ENCODE results near the gene KIAA1217.
"Not testable (repeated sequence)": the region's sequence is repeated elsewhere in the genome, so short reads cannot be mapped to it uniquely, and the experiment has no call there.

KIAA1217 gene

DNA sequence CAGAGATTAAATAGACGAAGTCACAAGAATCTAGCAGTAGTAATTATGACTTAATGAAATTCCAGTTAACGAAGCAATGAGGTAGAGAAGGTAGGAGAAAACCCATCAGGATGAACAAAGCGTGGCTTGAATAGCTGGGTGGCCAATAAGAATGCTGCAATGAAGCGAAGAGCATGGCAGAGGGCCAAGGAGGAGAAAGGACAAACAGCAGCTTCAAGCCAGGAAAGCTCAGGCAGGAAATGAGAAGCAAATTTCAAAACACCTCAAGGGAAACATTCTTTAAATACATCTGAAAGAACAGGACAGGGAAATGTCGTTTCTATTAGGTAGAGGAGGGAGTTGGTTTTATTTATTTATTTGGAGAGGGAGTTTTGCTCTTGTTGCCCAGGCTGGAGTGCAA is 122.5 kb downstream of the KIAA1217 start:
- TF ChIP-seq, protein P1, sequence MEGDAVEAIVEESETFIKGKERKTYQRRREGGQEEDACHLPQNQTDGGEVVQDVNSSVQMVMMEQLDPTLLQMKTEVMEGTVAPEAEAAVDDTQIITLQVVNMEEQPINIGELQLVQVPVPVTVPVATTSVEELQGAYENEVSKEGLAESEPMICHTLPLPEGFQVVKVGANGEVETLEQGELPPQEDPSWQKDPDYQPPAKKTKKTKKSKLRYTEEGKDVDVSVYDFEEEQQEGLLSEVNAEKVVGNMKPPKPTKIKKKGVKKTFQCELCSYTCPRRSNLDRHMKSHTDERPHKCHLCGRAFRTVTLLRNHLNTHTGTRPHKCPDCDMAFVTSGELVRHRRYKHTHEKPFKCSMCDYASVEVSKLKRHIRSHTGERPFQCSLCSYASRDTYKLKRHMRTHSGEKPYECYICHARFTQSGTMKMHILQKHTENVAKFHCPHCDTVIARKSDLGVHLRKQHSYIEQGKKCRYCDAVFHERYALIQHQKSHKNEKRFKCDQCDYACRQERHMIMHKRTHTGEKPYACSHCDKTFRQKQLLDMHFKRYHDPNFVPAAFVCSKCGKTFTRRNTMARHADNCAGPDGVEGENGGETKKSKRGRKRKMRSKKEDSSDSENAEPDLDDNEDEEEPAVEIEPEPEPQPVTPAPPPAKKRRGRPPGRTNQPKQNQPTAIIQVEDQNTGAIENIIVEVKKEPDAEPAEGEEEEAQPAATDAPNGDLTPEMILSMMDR (IDR thresholded peaks at IDR 0.05; ENCODE audit: borderline replicate concordance, control extremely low read depth, extremely low read depth, insufficient read depth, missing control alignments): no peak
- DNase-seq (ENCODE audit: low spot score): no peak
- in situ Hi-C loops (cut with MboI; ENCODE audit: low sequenced_read_pairs, unreplicated experiment): no loop called here

DNA sequence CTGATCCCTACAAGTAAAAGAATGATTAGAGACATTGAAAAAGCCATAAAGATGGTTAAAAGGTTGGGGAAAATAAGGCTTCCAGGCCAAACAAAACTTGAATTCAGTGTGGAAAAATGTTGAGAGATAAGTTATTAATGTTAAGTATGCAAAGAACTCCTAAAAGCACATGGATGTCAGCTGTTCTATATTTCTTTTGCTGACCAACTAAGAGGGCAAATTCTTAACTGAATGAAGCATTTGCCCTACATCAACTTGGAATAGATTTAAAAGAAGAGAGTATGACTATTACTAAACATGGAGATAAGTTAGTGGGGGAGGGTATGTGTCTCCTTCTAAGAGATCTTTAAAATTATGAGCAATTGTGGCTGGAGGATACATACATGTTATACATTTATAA is 124.8 kb downstream of the KIAA1217 start:
- no peak for DNase-seq (ENCODE audit: low spot score)
- TF ChIP-seq, protein P1 (IDR thresholded peaks at IDR 0.05; ENCODE audit: borderline replicate concordance, control extremely low read depth, extremely low read depth, insufficient read depth, missing control alignments): no peak
- in situ Hi-C loops (cut with MboI; ENCODE audit: low sequenced_read_pairs, unreplicated experiment): no loop called here

DNA sequence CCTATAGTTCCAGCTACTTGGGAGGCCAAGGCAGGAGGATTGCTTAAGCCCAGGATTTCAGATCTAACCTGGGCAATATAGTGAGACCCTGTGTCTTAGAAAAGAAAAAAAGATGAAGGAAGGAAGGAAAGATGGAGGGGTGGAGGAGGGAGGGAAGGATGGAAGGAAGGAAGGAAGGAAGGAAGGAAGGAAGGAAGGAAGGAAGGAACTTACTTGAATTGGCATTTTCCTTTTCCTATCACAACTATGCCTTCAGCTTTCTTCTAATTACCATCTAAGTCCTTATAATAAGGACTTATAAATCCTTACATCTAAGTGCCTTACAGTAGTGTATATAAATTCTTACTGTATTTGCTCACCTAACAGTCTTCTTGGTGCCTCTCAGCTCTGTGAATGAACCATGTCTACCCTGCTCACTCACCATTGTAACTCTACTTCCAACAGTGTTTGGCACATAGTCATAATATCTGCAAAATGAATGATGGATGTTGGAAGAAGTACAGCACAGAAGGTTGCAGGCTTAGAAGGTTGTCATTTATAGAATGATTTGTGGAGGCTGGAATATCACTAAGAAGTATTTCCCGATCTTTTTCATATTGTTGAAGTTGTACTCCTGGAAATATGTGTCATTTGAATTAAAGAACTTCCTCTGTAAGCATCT is 125.5 kb downstream of the KIAA1217 start:
- in situ Hi-C loops (cut with MboI; ENCODE audit: low sequenced_read_pairs, unreplicated experiment): no loop called here
- no peak for DNase-seq (ENCODE audit: low spot score)

GRCh38 chr10:24337723-24338122 is 128.8 kb downstream of the KIAA1217 start:
- DNase-seq (ENCODE audit: low spot score); in situ Hi-C loops (cut with MboI; ENCODE audit: low sequenced_read_pairs, unreplicated experiment): not testable (repeated sequence)

More for the DNA sequence above, 125.5 kb downstream of the KIAA1217 start:
- TF ChIP-seq, protein P1 (IDR thresholded peaks at IDR 0.05; ENCODE audit: borderline replicate concordance, control extremely low read depth, extremely low read depth, insufficient read depth, missing control alignments): no peak

DNA sequence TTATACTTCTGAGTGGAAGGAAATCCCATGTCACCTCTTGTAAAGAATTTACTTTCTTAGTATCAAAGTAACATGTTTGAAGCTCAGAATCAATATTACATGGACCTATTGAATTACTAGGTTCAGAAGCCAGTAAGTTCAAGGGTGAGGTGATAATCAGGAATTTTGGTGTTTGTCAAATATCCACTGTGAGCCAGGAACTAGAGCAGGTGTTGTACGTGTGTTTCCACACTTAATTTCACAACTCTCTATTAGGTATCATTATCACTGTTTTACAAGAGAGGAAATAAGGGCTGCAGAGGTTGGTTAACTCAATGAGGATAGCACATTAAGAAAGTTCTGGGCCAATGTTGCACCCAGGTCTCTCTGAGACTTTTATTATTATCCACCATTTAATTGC is 130.4 kb downstream of the KIAA1217 start:
- in situ Hi-C loops (cut with MboI; ENCODE audit: low sequenced_read_pairs, unreplicated experiment): no loop called here
- DNase-seq (ENCODE audit: low spot score): no peak
- TF ChIP-seq, protein P1 (IDR thresholded peaks at IDR 0.05; ENCODE audit: borderline replicate concordance, control extremely low read depth, extremely low read depth, insufficient read depth, missing control alignments): no peak

DNA sequence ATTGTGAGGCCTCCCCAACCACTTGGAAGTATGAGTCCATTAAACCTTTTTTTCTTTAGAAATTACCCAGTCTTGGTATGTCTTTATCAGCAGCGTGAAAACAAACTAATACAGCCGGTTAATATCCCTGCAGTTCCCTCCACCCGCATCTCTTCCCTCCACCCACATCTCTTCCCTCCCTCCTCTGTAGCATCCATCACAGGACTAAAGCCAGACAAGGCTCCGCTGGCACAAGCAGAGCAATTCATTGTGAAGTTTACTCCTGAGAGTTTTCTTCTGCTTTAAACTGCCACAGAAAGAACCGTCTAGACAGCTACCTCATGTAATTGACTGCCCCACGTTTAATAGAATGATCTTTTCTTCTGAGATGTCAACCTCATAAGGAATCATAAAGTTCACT is 131.5 kb downstream of the KIAA1217 start:
- TF ChIP-seq, protein P1 (IDR thresholded peaks at IDR 0.05; ENCODE audit: borderline replicate concordance, control extremely low read depth, extremely low read depth, insufficient read depth, missing control alignments): no peak
- in situ Hi-C loops (cut with MboI; ENCODE audit: low sequenced_read_pairs, unreplicated experiment): no loop called here
- DNase-seq (ENCODE audit: low spot score): no peak

- no peak for DNase-seq (ENCODE audit: low spot score)
- TF ChIP-seq, protein P1 (IDR thresholded peaks at IDR 0.05; ENCODE audit: borderline replicate concordance, control extremely low read depth, extremely low read depth, insufficient read depth, missing control alignments): no peak
- in situ Hi-C loops (cut with MboI; ENCODE audit: low sequenced_read_pairs, unreplicated experiment): no loop called here
Measured at GRCh38 chr10:24340883-24341282, 131.9 kb downstream of the KIAA1217 start.
